Endothelial cell of umbilical vein (primary cell): ENCODE measurements around the gene FBXO48. TPM values are rescaled to one million over a fixed set of nuclear protein-coding genes. Genes with fewer than 3 reads are reported as not detected.

Experiments used
- BruUV-seq: library from RNA; stranded (reverse); fragments of 400-500 nt; replicated peaks from 2 replicates; lab custom pipeline; 2021; lab: Mats Ljungman, UMichigan
- CTCF ChIA-PET: fragments of 300-600, 350-600 bp; sonication (Branson Sonifier 250); formaldehyde crosslinking; loops from one replicate; lab custom pipeline; 2021; ENCODE audit warnings: antibody characterized with exemption, inconsistent platforms; lab: Charles Lee
- POLR2A ChIA-PET: fragments of 300-600, 350-600 bp; sonication (Branson Sonifier 250); formaldehyde crosslinking; loops from one replicate; lab custom pipeline; 2021; ENCODE audit warnings: antibody characterized with exemption, inconsistent platforms; lab: Charles Lee
- DNase-seq: peaks from one replicate; pipeline ENCODE4 v3.0.0-alpha.2; 2011; ENCODE audit warnings: low read depth, low spot score
- FAIRE-seq: peaks from 2 replicates; lab custom pipeline; 2011; peaks lifted over from hg19 to GRCh38; lab: Jason Lieb, UNC
- H2AFZ ChIP-seq: 2 replicates; pipeline ENCODE4 v1.6.0; 2012; ENCODE audit warnings: low read depth, low read length, control low read depth, inconsistent platforms
- H3K27ac ChIP-seq: 2 replicates; pipeline ENCODE4 v1.5.1; 2011; ENCODE audit warnings: low read depth, mild to moderate bottlenecking, control low read depth, low read length, moderate library complexity; ENCODE audit not compliant: insufficient read depth
- H3K27me3 ChIP-seq, 2 experiments: 2 replicates each; pipeline versions ENCODE4 v1.6.0 to v1.6.1; 2011; ENCODE audit warnings: low read length in 2 of 2, mixed read lengths in 1 of 2; ENCODE audit not compliant: control insufficient read depth in 2 of 2, insufficient read depth in 2 of 2
- H3K36me3 ChIP-seq, 2 experiments: 2 replicates in 1 of 2; 3 replicates in 1 of 2; pipeline ENCODE4 v1.5.1; 2011; ENCODE audit warnings: low read length in 2 of 2, mild to moderate bottlenecking in 1 of 2, moderate library complexity in 1 of 2; ENCODE audit not compliant: control insufficient read depth in 2 of 2, insufficient read depth in 2 of 2; ENCODE audit errors: extremely low read depth in 1 of 2
- H3K4me1 ChIP-seq: 3 replicates; pipeline ENCODE4 v1.5.1; 2011; ENCODE audit warnings: mild to moderate bottlenecking, low read length; ENCODE audit not compliant: control insufficient read depth, insufficient read depth; ENCODE audit errors: extremely low read depth
- H3K4me2 ChIP-seq: 2 replicates; pipeline ENCODE4 v1.6.1; 2011; ENCODE audit warnings: low read length, control low read depth, mixed read lengths; ENCODE audit not compliant: insufficient read depth
- H3K4me3 ChIP-seq, 3 experiments: fragments of 200-600 bp in 1 of 3; sonication (generic), shearing (Covaris generic) in 1 of 3; replicated peaks in 1 of 3; 2 replicates each; pipeline ENCODE4 v1.5.1; 2011 to 2016; ENCODE audit warnings: control low read depth in 3 of 3, low read length in 3 of 3, mild to moderate bottlenecking in 2 of 3, inconsistent platforms in 1 of 3, low read depth in 1 of 3, moderate library complexity in 1 of 3; ENCODE audit not compliant: insufficient read depth in 1 of 3
- H3K79me2 ChIP-seq: 2 replicates; pipeline ENCODE4 v1.6.0; 2012; ENCODE audit warnings: low read length, inconsistent platforms; ENCODE audit not compliant: control insufficient read depth, insufficient read depth
- H3K9ac ChIP-seq: replicated peaks from 2 replicates; pipeline ENCODE3; 2011; ENCODE audit warnings: low read length, control low read depth; ENCODE audit not compliant: insufficient read depth; ENCODE audit errors: extremely low read depth
- H3K9me1 ChIP-seq: replicated peaks from 3 replicates; pipeline ENCODE4 v1.6.0; 2011; ENCODE audit warnings: mild to moderate bottlenecking, low read length; ENCODE audit not compliant: control insufficient read depth, insufficient read depth; ENCODE audit errors: extremely low read depth
- H3K9me3 ChIP-seq: replicated peaks from 2 replicates; pipeline ENCODE4 v1.5.1; 2012; ENCODE audit warnings: low read length, inconsistent platforms; ENCODE audit not compliant: control insufficient read depth, insufficient read depth
- H4K20me1 ChIP-seq: replicated peaks from 2 replicates; pipeline ENCODE3; 2011; ENCODE audit warnings: mild to moderate bottlenecking, low read length; ENCODE audit not compliant: control insufficient read depth, insufficient read depth; ENCODE audit errors: extremely low read depth
- EZH2 ChIP-seq: IDR thresholded peaks from 2 replicates; pipeline ENCODE4 v1.6.1; 2012; ENCODE audit warnings: borderline replicate concordance, low read depth, mild to moderate bottlenecking, moderate library complexity, low read length, inconsistent platforms; ENCODE audit not compliant: severe bottlenecking
- FOS ChIP-seq: IDR thresholded peaks from 2 replicates; pipeline ENCODE4 v1.6.1; 2011; ENCODE audit warnings: mild to moderate bottlenecking, low read length, moderate library complexity, borderline replicate concordance; ENCODE audit not compliant: insufficient read depth
- GATA2 ChIP-seq: IDR thresholded peaks from 2 replicates; pipeline ENCODE4 v1.7.0; 2011; ENCODE audit warnings: low read depth, mild to moderate bottlenecking, moderate library complexity, mixed read lengths, low read length; ENCODE audit not compliant: insufficient read length, insufficient read depth
- JUN ChIP-seq: IDR thresholded peaks from 2 replicates; pipeline ENCODE4 v1.6.1; 2011; ENCODE audit warnings: borderline replicate concordance, low read depth; ENCODE audit not compliant: insufficient read length, insufficient read depth
- MYC ChIP-seq: IDR thresholded peaks from one replicate; pipeline ENCODE4 v1.6.1; 2011; ENCODE audit warnings: mild to moderate bottlenecking, low read depth, low read length
- POLR2A ChIP-seq: IDR thresholded peaks from 2 replicates; pipeline ENCODE4 v1.6.1; 2012; ENCODE audit warnings: low read depth, mild to moderate bottlenecking, control low read depth, low read length
- POLR2AphosphoS5 ChIP-seq: IDR thresholded peaks from 2 replicates; pipeline ENCODE4 v1.6.1; 2012; ENCODE audit warnings: low read depth, mild to moderate bottlenecking, control low read depth, low read length, moderate library complexity; ENCODE audit not compliant: insufficient read depth
- dilution Hi-C: fragments of 300-500 bp; cut with MboI; formaldehyde crosslinking; loops from one replicate; pipeline ENCODE4 v1.15.0; 2019; ENCODE audit warnings: low sequenced_read_pairs; ENCODE audit not compliant: extremely low pct_ligation_motif_present
- intact Hi-C: fragments of 100-400 bp; cut with micrococcal nuclease; formaldehyde crosslinking; loops from one replicate; pipeline ENCODE4 v1.10.0; 2022
- polyA plus RNA-seq, 4 experiments: library from polyadenylated mRNA; depleted of rRNA in 3 of 4; stranded (reverse) in 3 of 4; unstranded in 1 of 4; fragments of >200 nt; gene quantifications; 2 replicates each; pipeline versions ENCODE4 v1.2.1 to v1.2.3, GENCODE V29; 2011 to 2012; ENCODE audit warnings: missing spikeins in 1 of 4
- total RNA-seq: library from RNA; stranded (reverse); gene quantifications from 2 replicates; pipeline ENCODE4 v1.2.3, GENCODE V29; 2021
- TF ChIP-seq, protein P1 (sequence below): IDR thresholded peaks from 2 replicates; pipeline ENCODE4 v1.6.1; 2011; ENCODE audit not compliant: insufficient read depth, insufficient read length
- TF ChIP-seq, protein P2 (sequence below), 2 donors: IDR thresholded peaks; 1 replicate in 1 of 2; 2 replicates in 1 of 2; pipeline ENCODE4 v1.5.1; 2011; ENCODE audit warnings: low read length in 2 of 2, mild to moderate bottlenecking in 2 of 2, moderate library complexity in 2 of 2, control low read depth in 1 of 2, inconsistent platforms in 1 of 2, low read depth in 1 of 2; ENCODE audit not compliant: insufficient read depth in 1 of 2; ENCODE audit errors: extremely low read depth in 1 of 2

Gene FBXO48
- total and polyA plus RNA-seq, 2 donors (not counting 3 experiments of a cell fraction or from before 2014, with no cell fraction given), result 0.46 to 0.73 TPM

DNA sequence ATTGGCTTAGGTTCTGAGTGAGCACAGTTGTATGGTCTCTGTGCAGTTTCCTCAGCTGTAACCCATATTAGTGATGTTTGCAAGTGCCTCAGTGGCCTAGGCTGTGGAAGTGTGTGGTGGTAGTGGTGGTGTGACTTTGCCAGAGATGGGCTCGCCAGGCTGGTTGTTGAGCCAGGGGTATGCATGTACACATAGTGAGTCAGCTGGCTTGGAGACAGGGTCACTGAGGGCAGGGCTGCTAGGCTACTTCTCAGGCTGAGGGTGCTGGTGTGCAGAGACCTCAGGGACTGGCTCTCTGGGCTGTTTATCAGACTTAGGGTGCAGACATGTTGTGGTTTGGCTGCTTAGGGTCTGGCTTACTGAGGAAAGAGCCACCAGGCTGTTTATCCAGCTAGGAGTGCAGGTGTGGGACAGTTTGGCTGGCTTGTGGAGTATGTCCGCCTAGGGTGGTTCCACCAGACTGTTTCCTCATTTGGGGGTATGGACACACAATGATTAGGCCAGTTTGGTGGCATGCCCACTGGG is 15.3 kb upstream of the FBXO48 start:
- H3K4me3 ChIP-seq, result no peak overlapping the region
- ChIA-PET POLR2A (no interaction called here), CTCF (interaction anchor here (1.1 to 8.1 kb wide), 3 partner anchors 19 to 227 kb away, joined by 4 to 290 read pairs (median 4); no protein-coding TSS in a partner anchor)
- dilution Hi-C loops (loop anchor here (25.0 kb wide), 1 partner anchor 230 kb away; no protein-coding TSS in a partner anchor), intact Hi-C loops (no loop called here)
- H3K4me1 ChIP-seq, result peaks cover 5% of the 10 kb centered on the region
- FAIRE-seq (no peak), DNase-seq (no peak)
- TF ChIP-seq JUN, result no peak
- TF ChIP-seq, protein P1, sequence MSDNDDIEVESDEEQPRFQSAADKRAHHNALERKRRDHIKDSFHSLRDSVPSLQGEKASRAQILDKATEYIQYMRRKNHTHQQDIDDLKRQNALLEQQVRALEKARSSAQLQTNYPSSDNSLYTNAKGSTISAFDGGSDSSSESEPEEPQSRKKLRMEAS, result no peak
- TF ChIP-seq, protein P2, sequence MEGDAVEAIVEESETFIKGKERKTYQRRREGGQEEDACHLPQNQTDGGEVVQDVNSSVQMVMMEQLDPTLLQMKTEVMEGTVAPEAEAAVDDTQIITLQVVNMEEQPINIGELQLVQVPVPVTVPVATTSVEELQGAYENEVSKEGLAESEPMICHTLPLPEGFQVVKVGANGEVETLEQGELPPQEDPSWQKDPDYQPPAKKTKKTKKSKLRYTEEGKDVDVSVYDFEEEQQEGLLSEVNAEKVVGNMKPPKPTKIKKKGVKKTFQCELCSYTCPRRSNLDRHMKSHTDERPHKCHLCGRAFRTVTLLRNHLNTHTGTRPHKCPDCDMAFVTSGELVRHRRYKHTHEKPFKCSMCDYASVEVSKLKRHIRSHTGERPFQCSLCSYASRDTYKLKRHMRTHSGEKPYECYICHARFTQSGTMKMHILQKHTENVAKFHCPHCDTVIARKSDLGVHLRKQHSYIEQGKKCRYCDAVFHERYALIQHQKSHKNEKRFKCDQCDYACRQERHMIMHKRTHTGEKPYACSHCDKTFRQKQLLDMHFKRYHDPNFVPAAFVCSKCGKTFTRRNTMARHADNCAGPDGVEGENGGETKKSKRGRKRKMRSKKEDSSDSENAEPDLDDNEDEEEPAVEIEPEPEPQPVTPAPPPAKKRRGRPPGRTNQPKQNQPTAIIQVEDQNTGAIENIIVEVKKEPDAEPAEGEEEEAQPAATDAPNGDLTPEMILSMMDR (IDR thresholded peaks at IDR 0.05; ENCODE audit: extremely low read depth in 1 of 2, insufficient read depth in 1 of 2, low read depth in 1 of 2, low read length in 2 of 2), result no peak
- TF ChIP-seq GATA2, result no peak
- TF ChIP-seq FOS, result no peak
- no peak for TF ChIP-seq POLR2A
- no peak for TF ChIP-seq MYC
- TF ChIP-seq POLR2AphosphoS5, result no peak
- TF ChIP-seq EZH2, result no peak
- no peak overlapping the region for H3K4me2 ChIP-seq
- no peaks in the 10 kb centered on the region for H3K79me2 ChIP-seq
- no peak overlapping the region for H3K9ac ChIP-seq
- H3K36me3 ChIP-seq, result no peaks in the 10 kb centered on the region
- no TSS peak for BruUV-seq
- H3K9me3 ChIP-seq, result no peaks in the 10 kb centered on the region
- no peak overlapping the region for H2AFZ ChIP-seq
- no peaks in the 10 kb centered on the region for H4K20me1 ChIP-seq
- H3K27ac ChIP-seq, result no peak overlapping the region
- H3K27me3 ChIP-seq, result no peaks in the 10 kb centered on the region
- no peaks in the 10 kb centered on the region for H3K9me1 ChIP-seq
